ENCODE measurements around the gene MAFG.

Gene MAFG

DNA sequence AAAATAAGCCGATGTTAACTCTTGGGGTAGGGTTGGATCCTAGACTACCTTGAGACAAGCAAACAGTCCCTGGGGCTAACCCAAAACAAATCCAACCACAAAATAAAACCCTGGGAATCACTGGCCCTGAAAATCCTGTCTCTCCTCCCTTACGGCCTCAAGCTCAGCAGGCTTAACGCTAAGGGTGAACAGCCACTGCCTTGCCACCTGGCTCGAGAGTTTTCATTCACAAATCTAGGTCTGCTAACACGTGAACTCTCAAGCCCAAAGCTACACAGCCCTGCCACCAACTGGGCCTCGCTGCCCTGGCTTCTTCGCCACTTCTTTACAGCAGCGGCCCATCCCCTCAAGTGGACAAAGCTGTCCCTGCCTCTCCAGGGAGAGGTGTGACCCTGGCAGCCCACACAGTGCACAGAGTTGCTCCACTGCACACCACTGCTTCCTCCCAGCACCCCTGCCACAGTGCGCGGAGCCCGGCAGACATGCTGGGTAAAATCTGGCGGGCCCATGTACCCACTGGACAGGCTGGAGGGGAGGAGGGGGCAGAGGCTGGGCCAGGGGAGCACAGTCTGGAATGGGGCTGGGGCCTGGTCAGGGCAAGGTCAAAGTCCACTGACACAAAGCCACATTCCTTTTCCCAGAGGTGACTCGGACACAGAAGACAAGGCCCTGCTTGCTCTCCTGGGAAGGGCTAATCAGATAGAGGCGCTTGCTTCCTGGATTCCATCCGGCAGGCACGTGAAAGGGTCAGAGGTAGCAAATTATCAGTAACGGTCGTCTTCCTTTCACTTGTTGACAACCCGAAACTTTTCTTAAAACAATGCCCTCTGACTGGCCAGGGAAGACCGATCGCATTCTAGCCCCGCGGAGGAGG, 17.3 kb downstream of the MAFG start:
- peak; percentile 36 for DNase-seq (ENCODE audit: low read depth)

DNA sequence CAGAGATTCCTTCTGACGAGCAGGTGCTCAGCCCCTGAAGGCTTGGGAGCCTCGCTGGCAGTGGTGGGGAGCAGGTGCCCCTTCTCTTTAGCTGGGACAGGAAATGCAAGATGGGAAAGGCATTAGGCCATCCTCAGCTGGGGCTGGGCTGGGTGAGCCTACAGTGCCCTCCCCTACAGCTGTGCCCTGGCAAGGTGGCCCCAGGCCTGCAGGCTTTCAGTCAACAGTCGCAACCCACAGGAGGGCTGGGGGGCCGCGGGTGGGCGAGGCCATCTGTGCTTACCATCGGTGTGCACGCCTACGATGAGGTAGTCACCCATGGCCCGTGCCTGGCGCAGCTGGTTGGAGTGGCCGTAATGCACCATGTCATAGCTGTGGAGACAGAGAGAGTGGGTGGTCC, 18.3 kb downstream of the MAFG start:
- DNase-seq (ENCODE audit: low read depth) = no peak

DNA sequence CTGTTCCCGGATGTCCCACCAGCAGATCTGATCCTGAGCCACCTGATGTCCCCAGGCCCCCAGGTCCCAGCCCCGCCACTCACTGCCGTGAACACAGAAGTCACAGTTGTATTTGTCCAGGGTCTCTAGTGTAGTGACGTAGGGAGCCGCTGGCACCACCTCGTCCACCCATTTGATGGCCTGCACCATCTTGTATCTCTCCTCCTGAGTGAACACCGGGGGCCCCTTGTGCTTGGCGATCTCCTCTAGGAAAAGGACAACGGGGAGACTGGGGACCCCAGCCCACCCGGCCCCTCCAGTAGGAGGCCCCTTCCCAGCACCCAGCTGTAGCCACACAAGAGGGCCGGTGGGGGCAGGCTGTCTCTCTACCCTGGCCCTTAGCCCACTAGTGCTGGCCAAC, 18.7 kb downstream of the MAFG start:
- DNase-seq (ENCODE audit: low read depth) = no peak

DNA sequence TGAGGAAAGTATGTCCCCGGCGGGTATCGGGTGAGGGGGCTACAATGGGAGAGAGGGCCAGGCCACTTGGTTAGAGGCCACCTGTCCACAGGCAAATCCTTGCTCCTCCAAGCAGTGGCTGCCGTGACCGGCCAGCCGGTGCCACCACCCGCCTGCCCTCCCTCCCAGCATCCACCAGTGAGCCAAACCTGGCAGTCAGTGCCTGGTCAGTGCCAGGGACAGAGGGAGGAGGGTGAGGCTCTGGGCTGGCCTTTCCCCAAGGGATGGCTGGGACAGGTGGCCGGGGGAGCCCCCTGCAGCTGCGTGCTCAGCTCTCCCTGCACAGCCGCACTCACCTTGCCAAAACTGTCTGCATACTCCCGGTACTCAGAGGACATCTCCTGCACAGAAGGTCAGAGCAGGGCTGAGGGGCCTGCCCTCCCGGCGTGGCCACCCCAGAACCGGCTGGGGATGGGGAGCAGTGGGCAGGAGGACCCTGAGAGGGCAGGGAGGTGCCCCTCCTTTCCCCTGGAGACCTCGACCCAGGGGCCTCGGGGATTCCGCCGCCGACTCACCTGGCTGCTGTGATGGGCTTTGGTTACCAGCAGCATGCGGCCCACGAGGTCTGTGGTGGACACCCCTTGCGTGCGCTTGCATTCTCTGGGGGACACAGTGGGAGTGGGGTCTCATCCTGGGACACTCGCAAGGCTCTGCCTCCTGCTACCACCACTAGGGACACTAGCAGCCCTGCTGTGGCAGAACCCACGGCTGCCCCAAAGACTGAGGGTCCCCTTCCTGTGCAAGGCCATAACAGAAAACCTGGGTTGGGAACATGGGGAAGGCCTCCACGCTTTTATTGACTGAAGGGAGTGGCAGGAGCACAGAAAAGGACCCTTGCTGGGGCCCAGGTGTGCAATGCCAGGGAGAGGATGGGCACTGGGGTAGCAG, 20.1 kb downstream of the MAFG start:
- no peak for DNase-seq (ENCODE audit: low read depth)

DNA sequence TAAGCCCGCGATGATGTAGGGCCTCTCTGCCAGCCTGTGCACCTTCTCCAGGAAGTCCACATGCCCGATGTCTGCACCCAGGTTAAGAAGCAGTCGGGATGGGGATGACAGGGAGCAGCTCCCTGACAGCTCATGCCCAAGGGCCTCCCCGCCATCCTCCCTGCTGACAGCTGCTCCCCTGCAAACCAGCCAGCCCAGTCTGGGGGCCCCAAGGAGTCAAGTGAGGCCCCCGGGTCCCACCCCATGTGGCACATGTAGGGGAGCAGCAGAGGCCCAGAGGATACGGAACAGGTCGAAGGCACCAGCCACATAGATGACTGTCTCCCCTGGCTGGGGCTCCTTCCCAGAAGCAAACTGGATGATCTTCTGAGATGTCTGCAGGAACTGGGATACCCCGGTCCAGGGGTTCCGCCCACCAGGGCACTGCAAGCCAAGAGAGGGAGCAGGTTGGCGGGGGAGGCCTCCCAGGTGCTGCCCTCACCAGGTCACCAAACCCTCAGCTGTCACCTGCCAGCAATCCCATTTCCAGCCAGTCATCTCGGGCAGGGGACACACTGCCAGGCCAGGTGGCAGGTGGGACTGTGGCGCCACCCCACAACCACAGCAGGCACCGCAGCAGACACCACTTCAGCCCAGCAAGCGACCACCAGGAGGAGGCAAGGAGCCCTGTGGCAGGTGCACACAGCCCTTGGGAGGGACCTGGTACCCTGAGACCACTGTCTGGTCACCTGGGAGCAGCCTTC, 20.9 kb downstream of the MAFG start:
- DNase-seq (ENCODE audit: low read depth) = no peak

DNA sequence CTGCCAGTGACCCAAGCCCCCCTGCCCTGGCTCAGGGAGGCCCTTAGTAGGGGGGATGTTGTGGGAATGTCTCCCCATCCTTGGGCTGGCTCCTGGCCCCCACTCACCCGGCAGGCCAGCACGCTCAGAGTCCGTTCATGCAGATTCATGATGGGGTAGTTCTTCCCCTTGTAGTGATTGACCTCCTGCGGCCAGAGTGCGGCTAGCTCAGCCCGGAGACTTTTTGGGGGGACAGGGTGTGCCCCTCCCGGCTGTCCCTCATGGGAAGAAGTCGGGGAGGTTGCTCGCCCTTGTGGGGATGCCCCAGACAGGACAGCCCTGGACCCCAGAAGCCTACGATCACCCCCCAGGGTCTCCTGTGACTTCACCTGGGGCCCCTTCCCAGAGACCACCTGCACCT, 21.5 kb downstream of the MAFG start:
- no peak for DNase-seq (ENCODE audit: low read depth)

DNA sequence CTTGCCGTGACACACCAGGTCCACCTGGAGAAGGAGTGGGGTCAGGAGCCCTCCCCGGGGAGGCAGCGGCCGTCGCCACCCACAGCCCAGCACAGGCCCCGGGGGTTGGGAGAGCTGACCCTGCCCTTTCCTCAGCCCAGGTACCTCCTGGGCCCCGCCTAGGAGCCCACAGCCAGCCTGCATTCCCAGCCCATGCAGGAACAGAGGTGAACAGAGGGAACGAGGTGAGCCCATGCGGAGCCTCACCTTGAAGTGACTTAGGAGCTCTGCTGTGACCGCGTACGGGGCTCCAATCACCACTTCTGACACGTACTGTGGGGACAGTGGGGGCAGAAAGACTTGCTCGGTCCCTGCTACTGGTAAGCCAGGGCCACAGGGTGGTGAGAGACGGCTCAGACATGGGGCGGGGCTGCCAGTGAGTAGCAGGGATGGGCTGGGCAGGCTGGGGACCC, 22.1 kb downstream of the MAFG start:
- DNase-seq (ENCODE audit: low read depth) = no peak

DNA sequence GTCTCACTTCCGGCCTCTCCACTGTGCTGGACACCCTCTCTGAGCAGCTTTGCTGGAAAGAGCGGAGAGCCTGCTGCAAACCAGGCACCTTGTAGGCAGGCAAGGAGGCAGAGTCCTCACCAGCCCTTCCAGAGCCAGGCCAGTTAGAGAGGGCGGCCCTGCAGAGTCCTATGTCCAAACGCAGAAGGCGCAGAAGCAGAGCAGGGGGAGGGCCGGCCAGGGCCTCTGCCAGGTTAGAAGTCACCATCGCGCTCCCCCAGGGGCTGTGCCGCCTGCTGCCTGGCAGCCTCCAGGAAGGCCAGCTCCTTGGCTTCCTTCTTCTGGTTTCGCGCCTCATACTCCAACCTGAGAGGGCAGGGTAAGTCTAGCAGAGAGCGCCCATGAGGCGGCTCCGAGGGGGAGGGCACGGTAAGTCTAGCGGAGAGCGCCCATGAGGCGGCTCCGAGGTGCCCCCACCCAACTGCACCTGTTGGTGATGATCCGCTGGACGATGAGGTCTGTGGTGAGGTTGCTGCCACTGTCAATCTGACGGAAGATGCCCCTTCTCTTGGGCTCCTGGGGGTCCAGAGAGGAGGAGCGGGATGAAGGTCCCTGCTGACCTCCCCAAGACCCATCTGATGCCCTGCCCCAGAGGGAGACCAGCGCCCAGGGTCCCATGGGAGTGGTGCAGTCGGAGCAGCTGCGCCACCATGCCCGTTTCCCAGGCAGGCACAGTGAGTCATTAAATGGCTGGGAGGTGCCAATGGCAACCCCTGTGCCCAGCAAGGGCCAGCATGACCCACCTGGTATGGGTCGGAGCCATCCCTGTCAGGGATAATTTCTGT, 22.7 kb downstream of the MAFG start:
- no peak for DNase-seq (ENCODE audit: low read depth)

DNA sequence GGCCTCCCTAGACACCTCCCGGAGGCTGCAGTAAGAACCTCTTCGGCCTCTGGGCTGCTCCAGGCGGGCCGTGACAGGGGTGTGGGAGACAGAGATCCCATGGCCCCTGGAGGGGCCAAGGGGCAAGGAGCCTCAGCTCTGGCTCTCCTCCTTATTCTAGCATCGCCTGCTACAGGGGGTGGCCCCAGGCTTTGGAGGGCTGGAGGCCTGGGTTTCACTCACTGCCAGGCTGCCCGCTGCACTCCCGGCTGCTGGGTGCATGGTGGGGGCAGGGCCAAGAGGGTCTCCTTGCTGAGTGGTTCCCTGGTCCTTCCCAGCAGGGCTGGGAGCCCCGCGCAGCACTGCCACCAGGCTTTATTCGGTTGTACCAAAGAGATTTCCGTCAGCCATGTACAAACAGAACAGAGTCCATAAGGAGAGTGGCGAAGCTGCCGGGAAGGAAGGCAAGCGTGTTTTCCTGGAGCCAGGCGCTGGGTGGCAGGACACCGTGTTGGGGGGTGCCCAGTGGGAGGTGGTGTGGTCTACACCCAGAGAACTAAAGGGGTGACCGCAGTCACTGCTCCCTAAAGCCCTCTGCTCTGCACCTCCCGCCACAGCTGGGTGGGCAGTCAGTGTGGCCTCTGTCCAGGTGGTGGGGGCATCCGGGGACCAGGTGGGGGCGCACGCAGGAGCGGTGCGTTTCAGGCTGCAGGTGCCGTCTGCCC, 23.5 kb downstream of the MAFG start:
- no peak for DNase-seq (ENCODE audit: low read depth)

DNA sequence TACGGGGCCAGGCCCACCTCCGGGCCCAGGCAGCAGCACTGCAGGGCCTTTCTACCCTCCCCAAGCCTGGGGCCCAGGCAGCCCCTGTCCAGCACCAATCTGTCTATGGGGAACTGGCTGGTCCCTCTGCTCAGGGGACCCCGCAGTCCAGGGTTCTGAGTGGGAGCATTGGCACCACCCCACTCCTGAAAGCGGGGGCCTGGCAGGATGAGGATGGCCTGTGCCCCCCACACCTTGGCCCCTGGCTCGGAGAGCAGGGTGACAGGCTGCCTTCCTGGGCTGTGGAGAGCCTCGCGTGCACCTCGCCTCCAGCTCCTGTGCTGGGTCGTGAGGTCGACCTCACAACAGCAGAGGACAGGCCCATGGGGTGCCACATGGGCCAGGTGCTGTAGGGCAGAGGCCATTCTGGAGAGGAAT, 24.1 kb downstream of the MAFG start:
- no peak for DNase-seq (ENCODE audit: low read depth)

DNA sequence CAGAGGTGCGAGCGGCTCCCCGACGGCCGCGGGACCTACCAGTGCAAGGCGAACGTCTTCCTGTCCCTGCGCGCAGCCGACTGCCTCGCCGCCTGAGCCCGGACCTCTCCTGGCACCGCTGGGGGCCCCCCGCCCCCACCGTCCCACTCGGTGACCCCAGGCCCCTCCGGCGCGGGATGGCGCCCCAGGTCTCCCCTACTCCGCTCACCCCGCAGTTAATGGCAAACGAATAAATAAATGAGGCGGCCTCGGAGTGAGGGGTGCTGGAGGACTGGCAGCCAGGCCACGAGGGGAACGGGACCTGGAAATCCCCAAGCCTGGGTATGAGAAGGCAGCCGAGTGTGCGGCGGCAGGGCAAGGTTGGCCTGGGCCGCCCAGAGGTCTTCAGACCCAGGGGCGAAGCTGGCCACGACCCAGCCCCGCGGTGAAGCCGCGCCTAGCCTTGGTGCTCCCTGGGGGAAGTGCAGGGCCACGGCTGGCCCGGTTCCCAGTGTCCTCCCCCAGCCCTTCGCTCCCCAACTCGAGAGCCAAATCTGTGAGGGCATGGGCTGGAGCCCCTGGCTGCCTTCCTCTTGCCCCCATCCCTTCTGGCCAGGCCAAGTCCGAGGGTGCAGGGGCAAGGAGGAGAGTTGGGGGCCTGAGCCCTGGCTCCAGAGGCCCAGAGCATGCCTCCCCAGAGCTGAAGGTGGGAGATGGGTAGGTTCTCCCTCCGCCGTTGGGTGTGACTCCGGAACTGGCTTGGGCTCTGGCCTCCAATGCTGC, 24.7 kb downstream of the MAFG start:
- DNase-seq (ENCODE audit: low read depth) = no peak

DNA sequence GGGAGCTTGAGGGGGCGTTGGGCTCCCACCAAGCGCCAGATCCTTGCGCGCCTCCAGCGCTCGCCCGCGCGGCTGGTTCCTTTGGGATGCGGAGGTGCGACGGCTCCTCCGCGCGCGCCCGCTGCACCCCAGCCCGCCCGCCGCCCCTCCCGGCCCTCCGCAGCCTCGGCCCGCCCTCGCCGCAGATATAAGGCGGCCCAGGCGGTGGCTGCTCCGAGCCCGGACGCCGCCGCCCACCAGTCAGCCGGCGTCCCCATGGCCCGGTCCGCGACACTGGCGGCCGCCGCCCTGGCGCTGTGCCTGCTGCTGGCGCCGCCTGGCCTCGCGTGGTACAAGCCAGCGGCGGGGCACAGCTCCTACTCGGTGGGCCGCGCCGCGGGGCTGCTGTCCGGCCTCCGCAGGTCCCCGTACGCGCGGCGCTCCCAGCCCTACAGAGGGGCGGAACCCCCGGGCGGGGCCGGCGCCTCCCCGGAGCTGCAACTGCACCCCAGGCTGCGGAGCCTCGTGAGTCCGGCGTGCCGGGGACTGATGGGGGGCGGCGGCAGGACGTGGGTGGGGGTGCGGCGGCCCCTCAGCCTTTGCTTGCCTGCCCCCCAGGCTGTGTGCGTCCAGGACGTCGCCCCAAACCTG, 25.4 kb downstream of the MAFG start, which contains the start of gene NPB:
Gene NPB (plus strand): TSS at position 216 of the 630 bp plus-strand sequence. CDS start 40 bp downstream, at position 256.
- DNase-seq (ENCODE audit: low read depth) = peak; percentile 42

DNA sequence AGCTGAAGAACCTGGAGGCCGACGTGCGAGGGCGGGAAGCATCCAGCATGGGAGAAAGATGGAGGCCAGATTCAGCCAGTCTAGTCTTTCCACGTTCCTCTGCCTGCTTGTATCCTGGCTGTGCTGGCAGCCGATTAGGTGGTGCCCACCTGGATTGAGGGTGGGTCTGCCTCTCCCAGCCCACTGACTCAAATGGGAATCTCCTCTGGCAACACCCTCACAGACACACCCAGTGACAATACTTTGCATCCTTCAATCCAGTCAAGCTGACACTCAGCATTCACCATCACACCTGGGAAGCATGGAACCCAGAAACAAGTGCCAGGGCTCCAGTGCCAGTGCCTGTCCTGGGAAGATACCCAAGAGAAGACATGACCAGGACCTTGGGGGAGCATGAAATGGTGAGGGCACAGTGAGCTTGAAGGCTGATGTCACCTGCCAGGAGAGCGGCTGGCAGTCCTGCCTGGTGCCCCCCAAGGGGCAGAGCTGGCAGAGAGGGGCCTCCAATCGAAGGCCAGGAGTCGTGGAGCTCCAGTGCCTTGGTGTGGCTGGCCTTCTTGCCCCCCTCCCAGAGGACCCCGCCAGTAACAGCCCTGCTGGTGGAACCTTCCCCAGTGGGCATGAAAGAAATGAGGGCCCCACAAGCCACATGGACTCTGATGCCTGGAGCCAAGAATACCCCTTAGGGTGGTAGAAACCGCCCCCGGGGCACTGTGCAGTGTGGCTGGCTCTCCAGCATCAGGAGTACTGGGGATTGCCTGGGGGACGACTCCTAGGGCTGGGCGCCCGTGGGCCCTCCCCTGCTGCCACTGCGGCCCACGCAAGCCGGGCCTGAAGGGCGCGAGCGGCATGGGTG, 26.1 kb downstream of the MAFG start:
- no peak for DNase-seq (ENCODE audit: low read depth)

DNA sequence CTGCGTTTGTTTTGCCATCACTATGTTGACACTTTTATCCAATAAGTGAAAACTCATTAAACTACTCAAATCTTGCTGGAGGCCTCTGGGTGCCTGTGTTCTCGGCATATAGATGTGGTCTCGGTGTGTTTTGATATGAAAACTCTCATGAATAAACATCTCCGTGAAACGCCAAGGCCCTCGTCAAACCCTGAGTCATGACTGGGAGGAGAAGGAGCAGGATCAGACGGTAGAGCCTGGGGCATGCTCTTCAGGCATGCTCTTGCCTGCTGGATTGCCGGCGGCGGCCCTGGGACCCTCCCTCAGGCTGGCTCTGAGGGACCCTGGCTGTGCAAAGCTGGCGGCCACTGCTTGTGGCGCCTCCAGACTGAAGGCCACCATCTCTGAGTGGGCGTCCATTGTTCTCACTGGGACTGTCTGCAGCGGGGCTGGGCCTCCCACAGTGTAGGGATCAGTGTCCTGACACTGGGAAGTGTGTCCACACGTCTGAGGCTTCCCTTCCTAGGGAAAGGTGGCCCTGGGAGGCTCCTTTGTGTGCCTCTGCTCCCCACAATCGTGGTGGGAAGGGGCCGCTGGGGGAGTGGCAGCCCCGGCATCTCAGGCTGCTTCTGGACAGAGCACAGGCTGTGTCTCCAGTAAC, 27.2 kb downstream of the MAFG start:
- no peak for DNase-seq (ENCODE audit: low read depth)

DNA sequence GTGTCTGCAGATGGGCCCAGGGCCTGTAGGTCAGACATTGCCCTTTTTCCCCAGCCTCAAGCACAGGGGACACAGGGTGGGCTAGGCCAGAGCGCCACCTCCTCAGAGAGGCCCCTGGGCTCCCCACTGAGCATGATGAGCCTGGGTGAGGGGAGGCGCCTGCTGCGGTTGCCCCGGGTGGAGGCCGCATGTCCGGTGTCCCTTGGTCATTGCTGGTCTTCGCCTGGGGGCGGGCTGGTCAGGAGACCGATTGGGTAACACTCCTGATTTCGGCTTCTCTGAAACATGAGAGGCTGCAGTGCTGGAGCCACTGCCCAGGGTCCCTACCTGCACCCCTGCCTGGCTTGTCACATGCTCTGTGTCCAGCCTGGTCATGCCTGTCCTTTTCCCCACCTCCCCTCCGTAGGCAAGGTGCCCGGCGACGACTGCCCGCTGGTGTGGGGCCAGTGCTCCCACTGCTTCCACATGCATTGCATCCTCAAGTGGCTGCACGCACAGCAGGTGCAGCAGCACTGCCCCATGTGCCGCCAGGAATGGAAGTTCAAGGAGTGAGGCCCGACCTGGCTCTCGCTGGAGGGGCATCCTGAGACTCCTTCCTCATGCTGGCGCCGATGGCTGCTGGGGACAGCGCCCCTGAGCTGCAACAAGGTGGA, 27.9 kb downstream of the MAFG start:
- DNase-seq (ENCODE audit: low read depth) = no peak

DNA sequence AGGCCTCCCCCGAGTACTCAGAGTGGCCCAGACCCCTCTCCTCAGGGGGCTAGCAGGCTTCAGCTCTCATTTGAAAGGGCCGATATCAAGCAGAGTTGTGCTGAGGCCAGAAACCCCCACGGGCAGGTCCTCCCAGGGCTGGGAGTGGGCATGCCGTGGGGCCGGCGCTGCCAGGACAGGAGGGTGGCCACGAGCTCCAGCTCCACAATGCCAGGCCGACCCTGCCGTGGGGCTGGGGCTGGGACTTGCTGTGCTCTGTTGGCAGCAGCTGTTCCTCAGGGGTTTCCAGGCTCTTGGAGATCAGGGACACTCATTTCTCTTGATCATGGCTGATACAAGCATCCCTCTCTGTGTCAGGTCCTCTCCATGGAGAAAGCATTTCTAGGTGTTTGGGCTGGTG, 28.6 kb downstream of the MAFG start:
- DNase-seq (ENCODE audit: low read depth) = no peak

Data from EH (cell line).